Vagina (tissue), 2 donors: Measurements from ENCODE around the gene ADAM22. TPM values are rescaled to one million over a fixed set of nuclear protein-coding genes. Genes with fewer than 3 reads are reported as not detected.

ENCODE experiments used
- DNase-seq, 2 donors: peaks; one replicate each; pipeline ENCODE4 v3.0.0-alpha.2; 2017; ENCODE audit errors: extremely low spot score in 2 of 2
- H3K27ac ChIP-seq: fragments of 200-600 bp; sonication (generic); one replicate; pipeline ENCODE4 v1.5.1; 2019
- H3K27me3 ChIP-seq: fragments of 200-600 bp; sonication (generic); one replicate; pipeline ENCODE4 v1.5.1; 2019
- H3K36me3 ChIP-seq, 2 donors: fragments of 200-600 bp; sonication (generic); one replicate each; pipeline ENCODE4 v1.5.1; 2017 to 2019
- H3K4me1 ChIP-seq: fragments of 200-600 bp; sonication (generic); one replicate; pipeline ENCODE4 v1.5.1; 2019
- H3K4me3 ChIP-seq, 2 donors: fragments of 200-600 bp; sonication (generic); 1 replicate in 1 of 2; 2 replicates in 1 of 2; pipeline ENCODE4 v1.5.1; 2016 to 2019
- H3K9me3 ChIP-seq: fragments of 200-600 bp; sonication (generic); one replicate; pipeline ENCODE4 v1.5.1; 2019
- POLR2A ChIP-seq, 2 donors: fragments of 450-650 bp; IDR thresholded peaks; one replicate each; pipeline ENCODE4 v1.6.1; 2017; ENCODE audit warnings: antibody characterized with exemption in 2 of 2, mild to moderate bottlenecking in 2 of 2, moderate library complexity in 2 of 2
- POLR2AphosphoS5 ChIP-seq, 2 donors: sonication (generic); formaldehyde crosslinking; IDR thresholded peaks; one replicate each; pipeline ENCODE4 v1.9.0; 2017; ENCODE audit warnings: antibody characterized with exemption in 2 of 2, mild to moderate bottlenecking in 2 of 2, low read depth in 1 of 2; ENCODE audit not compliant: insufficient read depth in 1 of 2
- intact Hi-C: fragments of 100-400 bp; cut with DNase I; formaldehyde crosslinking; loops from one replicate; pipeline ENCODE4 v1.15.1; 2023
- total RNA-seq: library from RNA; depleted of rRNA; stranded (reverse); fragments of >200 nt; gene quantifications from one replicate; pipeline ENCODE4 v1.2.3, GENCODE V29; 2016
- TF ChIP-seq, protein P1 (sequence below), 3 experiments: fragments of 450-650 bp in 2 of 3; fragments of 200-600 bp in 1 of 3; sonication (generic) in 1 of 3; IDR thresholded peaks; one replicate each; pipeline ENCODE4 v1.5.1; 2017 to 2019; ENCODE audit warnings: antibody characterized with exemption in 3 of 3, mild to moderate bottlenecking in 2 of 3, moderate library complexity in 2 of 3

The ADAM22 gene
- total RNA-seq, 1 donor from 2014 or later = 6.1 TPM

DNA sequence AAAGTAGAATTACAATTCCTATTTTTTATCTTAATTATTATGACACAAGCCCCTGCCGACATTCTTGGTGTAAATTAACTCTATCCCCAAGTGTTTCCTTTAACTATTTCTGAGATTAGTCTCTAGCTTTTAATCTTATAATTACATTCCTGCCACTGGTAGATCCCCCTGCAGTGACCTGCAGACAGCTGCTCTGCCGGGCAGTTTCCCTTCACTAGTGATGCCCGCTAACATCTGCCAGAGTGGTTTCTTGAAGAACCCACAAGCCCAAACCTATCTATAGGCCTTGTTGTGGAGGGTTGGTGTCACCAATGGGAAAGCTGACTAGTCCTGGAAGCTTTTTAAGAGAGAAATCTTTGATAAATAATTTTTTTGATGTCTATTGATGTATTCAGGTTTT lies 50.0 kb downstream of the ADAM22 start:
- Histone ChIP-seq H3K27me3 (no peaks in the 10 kb centered on the region), H3K27ac (no peak overlapping the region), H3K4me3 (no peak overlapping the region), H3K9me3 (no peaks in the 10 kb centered on the region), H3K36me3 (no peaks in the 10 kb centered on the region), H3K4me1 (no peaks in the 10 kb centered on the region)
- TF ChIP-seq, protein P1, sequence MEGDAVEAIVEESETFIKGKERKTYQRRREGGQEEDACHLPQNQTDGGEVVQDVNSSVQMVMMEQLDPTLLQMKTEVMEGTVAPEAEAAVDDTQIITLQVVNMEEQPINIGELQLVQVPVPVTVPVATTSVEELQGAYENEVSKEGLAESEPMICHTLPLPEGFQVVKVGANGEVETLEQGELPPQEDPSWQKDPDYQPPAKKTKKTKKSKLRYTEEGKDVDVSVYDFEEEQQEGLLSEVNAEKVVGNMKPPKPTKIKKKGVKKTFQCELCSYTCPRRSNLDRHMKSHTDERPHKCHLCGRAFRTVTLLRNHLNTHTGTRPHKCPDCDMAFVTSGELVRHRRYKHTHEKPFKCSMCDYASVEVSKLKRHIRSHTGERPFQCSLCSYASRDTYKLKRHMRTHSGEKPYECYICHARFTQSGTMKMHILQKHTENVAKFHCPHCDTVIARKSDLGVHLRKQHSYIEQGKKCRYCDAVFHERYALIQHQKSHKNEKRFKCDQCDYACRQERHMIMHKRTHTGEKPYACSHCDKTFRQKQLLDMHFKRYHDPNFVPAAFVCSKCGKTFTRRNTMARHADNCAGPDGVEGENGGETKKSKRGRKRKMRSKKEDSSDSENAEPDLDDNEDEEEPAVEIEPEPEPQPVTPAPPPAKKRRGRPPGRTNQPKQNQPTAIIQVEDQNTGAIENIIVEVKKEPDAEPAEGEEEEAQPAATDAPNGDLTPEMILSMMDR (IDR thresholded peaks at IDR 0.05) = no peak
- TF ChIP-seq POLR2A (IDR thresholded peaks at IDR 0.05) = no peak
- TF ChIP-seq POLR2AphosphoS5 (IDR thresholded peaks at IDR 0.05; ENCODE audit: insufficient read depth in 1 of 2, low read depth in 1 of 2) = no peak
- DNase-seq = no peak
- intact Hi-C loops = no loop called here

DNA sequence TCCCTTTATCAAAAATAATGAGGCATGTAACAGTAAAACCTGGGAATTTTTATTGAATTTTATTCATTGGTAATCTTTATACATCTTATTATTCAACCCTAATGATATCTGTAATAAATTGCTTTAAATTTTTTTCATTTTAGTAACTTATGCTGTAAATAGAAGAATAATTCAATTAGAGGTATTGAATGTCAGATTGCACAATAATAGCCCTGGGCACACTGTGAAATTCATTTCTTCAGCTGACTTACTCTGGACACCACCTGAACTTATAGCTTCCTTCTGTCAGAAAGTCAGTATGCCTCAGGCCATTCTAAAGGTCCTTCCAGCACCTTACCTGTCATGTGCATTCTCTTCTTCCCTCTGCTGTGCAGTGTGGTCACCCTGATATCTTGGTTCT lies 59.2 kb downstream of the ADAM22 start:
- intact Hi-C loops = no loop called here
- TF ChIP-seq POLR2A (IDR thresholded peaks at IDR 0.05) (no peak), POLR2AphosphoS5 (IDR thresholded peaks at IDR 0.05; ENCODE audit: insufficient read depth in 1 of 2, low read depth in 1 of 2) (no peak)
- TF ChIP-seq, protein P1 (IDR thresholded peaks at IDR 0.05) = no peak
- Histone ChIP-seq H3K4me1 (no peaks in the 10 kb centered on the region), H3K36me3 (no peaks in the 10 kb centered on the region), H3K4me3 (no peak overlapping the region), H3K9me3 (no peaks in the 10 kb centered on the region), H3K27me3 (no peaks in the 10 kb centered on the region), H3K27ac (no peak overlapping the region)
- no peak for DNase-seq

GRCh38 chr7:87999261-87999660 lies 65.2 kb downstream of the ADAM22 start:
- intact Hi-C loops = no loop called here

DNA sequence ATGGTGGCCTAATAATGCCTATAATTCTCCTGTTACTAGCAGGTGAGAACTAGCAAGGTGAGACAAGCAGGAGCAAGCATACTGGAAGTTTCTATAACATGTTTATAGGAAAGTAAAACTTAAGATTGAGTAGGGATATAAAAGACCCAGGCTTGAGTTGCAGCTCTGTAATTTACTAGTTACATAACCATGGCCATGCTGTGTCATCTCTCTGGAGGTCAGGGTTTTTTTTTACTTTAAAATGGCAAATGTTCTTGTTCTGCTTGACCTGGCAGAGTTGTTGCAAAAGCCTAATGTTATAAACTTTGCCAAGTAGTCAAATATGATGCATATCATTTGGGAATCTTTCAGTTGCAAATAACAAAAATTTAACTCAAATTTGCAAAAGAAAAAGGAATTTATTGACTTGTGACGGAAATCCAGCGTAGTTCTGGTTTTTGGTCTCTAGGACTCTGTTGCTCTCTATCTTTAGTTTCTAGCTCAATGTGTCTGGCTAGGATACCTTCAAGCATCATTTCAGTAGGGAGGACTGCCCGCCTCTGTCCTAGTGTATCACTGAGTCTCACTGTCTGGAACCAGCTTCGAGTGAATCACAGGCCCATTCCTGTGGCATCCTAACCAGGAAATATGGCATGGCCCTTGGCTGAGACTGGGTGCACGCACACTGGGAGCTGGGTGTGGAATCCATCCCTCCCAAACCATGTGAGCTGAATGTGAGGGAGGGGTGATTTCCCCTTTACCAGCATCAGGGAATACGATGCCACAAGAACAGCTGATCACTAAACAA lies 67.9 kb downstream of the ADAM22 start:
- no peaks in the 10 kb centered on the region for H3K36me3 ChIP-seq
- no peaks in the 10 kb centered on the region for H3K9me3 ChIP-seq
- no peak for DNase-seq
- no peak overlapping the region for H3K4me3 ChIP-seq
- TF ChIP-seq POLR2AphosphoS5 (IDR thresholded peaks at IDR 0.05; ENCODE audit: insufficient read depth in 1 of 2, low read depth in 1 of 2) = no peak
- no peak for TF ChIP-seq POLR2A (IDR thresholded peaks at IDR 0.05)
- TF ChIP-seq, protein P1 (IDR thresholded peaks at IDR 0.05) = no peak
- H3K4me1 ChIP-seq = no peaks in the 10 kb centered on the region
- no peaks in the 10 kb centered on the region for H3K27me3 ChIP-seq
- intact Hi-C loops = no loop called here
- no peak overlapping the region for H3K27ac ChIP-seq

More at GRCh38 chr7:87999261-87999660, 65.2 kb downstream of the ADAM22 start:
- H3K27me3 ChIP-seq = no peaks in the 10 kb centered on the region
- no peaks in the 10 kb centered on the region for H3K9me3 ChIP-seq
- no peak for DNase-seq
- no peak overlapping the region for H3K27ac ChIP-seq
- H3K4me3 ChIP-seq = no peak overlapping the region
- TF ChIP-seq POLR2AphosphoS5 (IDR thresholded peaks at IDR 0.05; ENCODE audit: insufficient read depth in 1 of 2, low read depth in 1 of 2) (no peak), POLR2A (IDR thresholded peaks at IDR 0.05) (no peak)
- TF ChIP-seq, protein P1 (IDR thresholded peaks at IDR 0.05) = no peak
- H3K4me1 ChIP-seq = no peaks in the 10 kb centered on the region
- no peaks in the 10 kb centered on the region for H3K36me3 ChIP-seq

DNA sequence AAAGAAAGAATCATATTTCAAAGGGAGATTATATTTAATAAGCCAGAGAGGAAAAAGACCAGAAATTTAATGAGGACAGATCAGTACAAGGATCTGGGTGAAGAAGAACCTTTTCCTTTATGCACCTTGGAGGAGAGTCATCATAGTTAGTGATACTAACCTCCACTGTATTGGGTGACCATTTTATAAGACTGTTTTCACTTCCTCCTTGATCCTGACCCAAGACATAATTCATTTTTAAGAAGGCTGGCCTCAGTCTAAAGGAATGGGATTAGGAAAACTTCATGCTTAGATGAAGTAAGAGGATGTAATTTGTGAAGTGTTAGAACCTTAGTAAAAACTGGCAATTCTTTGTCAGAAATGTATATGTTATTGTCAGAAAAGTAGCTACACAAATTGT lies 68.6 kb downstream of the ADAM22 start:
- Histone ChIP-seq H3K9me3 (no peaks in the 10 kb centered on the region), H3K27ac (no peak overlapping the region), H3K27me3 (no peaks in the 10 kb centered on the region), H3K36me3 (no peaks in the 10 kb centered on the region), H3K4me3 (no peak overlapping the region), H3K4me1 (no peaks in the 10 kb centered on the region)
- intact Hi-C loops = no loop called here
- no peak for DNase-seq
- TF ChIP-seq POLR2AphosphoS5 (IDR thresholded peaks at IDR 0.05; ENCODE audit: insufficient read depth in 1 of 2, low read depth in 1 of 2) (no peak), POLR2A (IDR thresholded peaks at IDR 0.05) (no peak)
- TF ChIP-seq, protein P1 (IDR thresholded peaks at IDR 0.05) = no peak
